ENCODE measurements around the gene ABCA9. TPM values are rescaled to one million over a fixed set of nuclear protein-coding genes. Genes with fewer than 3 reads are reported as not detected.
"Not testable (repeated sequence)": the region's sequence is repeated elsewhere in the genome, so short reads cannot be mapped to it uniquely, and the experiment has no call there.

ABCA9 gene
- total and polyA plus RNA-seq, 8 donors = 0.76 to 4.5 (median 2.4) TPM

DNA sequence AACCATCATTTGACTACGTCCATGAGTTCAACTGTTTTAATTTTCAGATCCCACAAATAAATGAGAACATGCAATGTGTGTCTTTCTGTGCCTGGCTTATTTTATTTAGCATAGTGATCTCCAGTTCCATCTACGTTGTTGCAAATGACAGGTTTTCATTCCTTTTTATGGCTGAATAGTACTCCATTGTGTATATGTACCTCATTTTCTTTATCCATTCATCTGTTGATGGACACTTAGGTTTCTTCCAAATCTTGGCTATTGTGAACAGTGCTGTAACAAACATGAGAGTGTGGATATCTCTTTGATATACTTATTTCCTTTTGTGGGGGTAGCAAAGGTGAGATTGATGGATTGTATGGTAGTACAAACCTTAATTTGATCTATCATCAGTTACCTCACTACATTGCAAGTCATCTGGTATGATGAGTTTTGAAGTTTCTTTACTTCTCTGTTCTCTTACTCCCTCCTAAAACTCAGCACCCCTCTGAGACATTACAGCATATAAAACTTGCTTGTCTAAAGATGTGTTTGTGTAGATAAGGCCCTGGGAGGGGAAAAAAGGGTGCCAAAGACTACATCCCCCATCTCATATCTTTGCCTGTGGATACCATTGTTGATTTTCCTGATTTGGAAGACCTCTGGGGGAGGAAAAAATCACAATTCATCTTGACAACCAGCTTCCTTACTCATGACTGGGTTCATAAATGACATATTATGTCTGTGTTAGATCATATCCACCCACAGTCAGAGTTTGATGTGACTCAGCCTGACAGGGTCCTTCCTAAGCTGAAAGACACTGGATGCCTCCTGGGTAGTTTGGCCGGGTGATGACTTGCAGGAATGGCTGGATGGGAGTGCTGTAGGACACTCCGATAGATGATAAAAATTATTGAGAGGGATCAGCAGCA is 47.6 kb downstream of the ABCA9 start:
- Histone ChIP-seq H3K4me1 (peaks cover 0 to 7% (median 0%) of the 10 kb centered on the region in 3 donors), H3K9me3 (no peaks in the 10 kb centered on the region), H3K27ac (no peak overlapping the region), H3K36me3 (no peaks in the 10 kb centered on the region), H3K4me3 (no peak overlapping the region), H3K27me3 (no peaks in the 10 kb centered on the region)
- no peak for FAIRE-seq
- TF ChIP-seq, protein P1, sequence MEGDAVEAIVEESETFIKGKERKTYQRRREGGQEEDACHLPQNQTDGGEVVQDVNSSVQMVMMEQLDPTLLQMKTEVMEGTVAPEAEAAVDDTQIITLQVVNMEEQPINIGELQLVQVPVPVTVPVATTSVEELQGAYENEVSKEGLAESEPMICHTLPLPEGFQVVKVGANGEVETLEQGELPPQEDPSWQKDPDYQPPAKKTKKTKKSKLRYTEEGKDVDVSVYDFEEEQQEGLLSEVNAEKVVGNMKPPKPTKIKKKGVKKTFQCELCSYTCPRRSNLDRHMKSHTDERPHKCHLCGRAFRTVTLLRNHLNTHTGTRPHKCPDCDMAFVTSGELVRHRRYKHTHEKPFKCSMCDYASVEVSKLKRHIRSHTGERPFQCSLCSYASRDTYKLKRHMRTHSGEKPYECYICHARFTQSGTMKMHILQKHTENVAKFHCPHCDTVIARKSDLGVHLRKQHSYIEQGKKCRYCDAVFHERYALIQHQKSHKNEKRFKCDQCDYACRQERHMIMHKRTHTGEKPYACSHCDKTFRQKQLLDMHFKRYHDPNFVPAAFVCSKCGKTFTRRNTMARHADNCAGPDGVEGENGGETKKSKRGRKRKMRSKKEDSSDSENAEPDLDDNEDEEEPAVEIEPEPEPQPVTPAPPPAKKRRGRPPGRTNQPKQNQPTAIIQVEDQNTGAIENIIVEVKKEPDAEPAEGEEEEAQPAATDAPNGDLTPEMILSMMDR (IDR thresholded peaks at IDR 0.05) = no peak
- intact Hi-C loops (cut with DNase I) = no loop called here
- 75 to 81% methylated on average over 4 of the region's 4 CpGs for WGBS, 2 donors
- ATAC-seq = no peak
- DNase-seq = no peak

DNA sequence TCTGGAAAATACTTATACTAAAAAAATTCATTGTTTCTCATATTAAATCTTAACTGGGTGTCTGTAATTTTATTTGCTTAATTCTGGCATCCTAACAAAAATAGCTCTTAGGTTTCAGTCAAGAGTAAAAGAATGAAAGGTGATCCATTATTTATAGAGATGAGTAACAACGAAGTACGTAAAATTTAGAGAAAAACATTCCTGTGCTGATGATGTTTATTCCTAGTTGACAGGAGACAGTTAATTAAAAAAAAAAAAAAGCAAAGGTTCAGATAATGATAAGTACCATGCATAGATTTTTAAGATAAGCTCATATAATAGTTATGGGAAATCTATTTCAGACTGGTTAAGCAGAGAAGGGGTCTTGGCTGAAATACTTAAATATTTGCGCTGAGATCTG is 50.8 kb downstream of the ABCA9 start:
- FAIRE-seq = no peak
- no peak for DNase-seq
- Histone ChIP-seq H3K4me1 (no peaks in the 10 kb centered on the region), H3K4me3 (no peak overlapping the region), H3K27ac (no peak overlapping the region), H3K36me3 (no peaks in the 10 kb centered on the region), H3K9me3 (no peaks in the 10 kb centered on the region), H3K27me3 (no peaks in the 10 kb centered on the region)
- no peak for ATAC-seq
- 90 to 93% methylated on average over 3 of the region's 3 CpGs for WGBS, 2 donors
- intact Hi-C loops (cut with DNase I) = no loop called here
- TF ChIP-seq, protein P1 (IDR thresholded peaks at IDR 0.05) = no peak

DNA sequence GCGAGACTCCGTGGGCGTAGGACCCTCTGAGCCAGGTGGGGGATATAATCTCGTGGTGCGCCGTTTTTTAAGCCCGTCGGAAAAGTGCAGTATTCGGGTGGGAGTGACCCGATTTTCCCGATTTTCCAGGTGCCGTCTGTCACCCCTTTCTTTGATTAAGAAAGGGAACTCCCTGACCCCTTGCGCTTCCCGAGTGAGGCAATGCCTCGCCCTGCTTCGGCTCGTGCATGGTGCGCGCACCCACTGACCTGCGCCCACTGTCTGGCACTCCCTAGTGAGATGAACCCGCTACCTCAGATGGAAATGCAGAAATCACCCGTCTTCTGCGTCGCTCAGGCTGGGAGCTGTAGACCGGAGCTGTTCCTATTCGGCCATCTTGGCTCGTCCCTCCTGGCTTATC is 56.0 kb downstream of the ABCA9 start:
- ATAC-seq, H3K27me3 ChIP-seq: not testable (repeated sequence)

DNA sequence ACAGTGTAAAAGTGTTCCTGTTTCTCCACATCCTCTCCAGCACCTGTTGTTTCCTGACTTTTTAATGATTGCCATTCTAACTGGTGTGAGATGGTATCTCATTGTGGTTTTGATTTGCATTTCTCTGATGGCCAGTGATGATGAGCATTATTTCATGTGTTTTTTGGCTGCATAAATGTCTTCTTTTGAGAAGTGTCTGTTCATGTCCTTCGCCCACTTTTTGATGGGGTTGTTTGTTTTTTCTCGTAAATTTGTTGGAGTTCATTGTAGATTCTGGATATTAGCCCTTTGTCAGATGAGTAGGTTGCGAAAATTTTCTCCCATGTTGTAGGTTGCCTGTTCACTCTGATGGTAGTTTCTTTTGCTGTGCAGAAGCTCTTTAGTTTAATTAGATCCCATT is 61.0 kb downstream of the ABCA9 start:
- DNase-seq; H3K4me3 ChIP-seq; H3K27me3 ChIP-seq; H3K36me3 ChIP-seq; H3K27ac ChIP-seq; intact Hi-C loops (cut with DNase I); ATAC-seq; H3K4me1 ChIP-seq; H3K9me3 ChIP-seq; FAIRE-seq: not testable (repeated sequence)
- WGBS, 2 donors = 85 to 86% methylated on average over 2 to 3 of the region's 3 CpGs

More for the DNA sequence above, 56.0 kb downstream of the ABCA9 start:
- 93% methylated on average over 20 to 23 of the region's 27 CpGs for whole genome bisulfite sequencing, 2 donors
- H3K27ac ChIP-seq; H3K4me1 ChIP-seq; DNase-seq; intact Hi-C loops (cut with DNase I); FAIRE-seq; H3K4me3 ChIP-seq; H3K36me3 ChIP-seq; H3K9me3 ChIP-seq: not testable (repeated sequence)

DNA sequence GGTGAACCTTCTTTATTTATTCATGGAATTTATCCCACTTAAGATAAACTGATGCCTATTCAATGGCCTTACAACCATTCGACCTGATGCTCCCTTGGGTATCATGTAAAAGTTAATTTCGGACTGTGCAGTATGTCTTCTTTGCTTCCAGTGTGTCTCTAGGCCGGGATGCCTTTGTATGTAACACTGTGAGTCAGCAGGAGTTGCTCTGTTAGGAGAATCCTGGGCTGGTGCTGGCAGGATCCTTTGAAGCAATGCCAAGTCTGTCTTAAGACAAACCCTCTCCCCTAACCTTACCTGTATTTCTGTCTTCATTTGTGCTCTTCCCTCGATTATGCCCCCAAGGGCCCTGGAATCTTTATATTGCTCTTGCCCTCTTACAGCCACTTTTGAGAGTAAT is 67.6 kb downstream of the ABCA9 start:
- DNase-seq = no peak
- TF ChIP-seq, protein P1 (IDR thresholded peaks at IDR 0.05) = no peak
- ATAC-seq = no peak
- Histone ChIP-seq H3K27me3 (no peaks in the 10 kb centered on the region), H3K9me3 (no peaks in the 10 kb centered on the region), H3K27ac (no peak overlapping the region), H3K4me1 (peaks cover 0 to 4% (median 0%) of the 10 kb centered on the region in 3 donors), H3K4me3 (no peak overlapping the region), H3K36me3 (no peaks in the 10 kb centered on the region)
- FAIRE-seq = no peak
- intact Hi-C loops (cut with DNase I) = no loop called here
- WGBS, 2 donors = 68 to 80% methylated on average over 4 of the region's 4 CpGs

DNA sequence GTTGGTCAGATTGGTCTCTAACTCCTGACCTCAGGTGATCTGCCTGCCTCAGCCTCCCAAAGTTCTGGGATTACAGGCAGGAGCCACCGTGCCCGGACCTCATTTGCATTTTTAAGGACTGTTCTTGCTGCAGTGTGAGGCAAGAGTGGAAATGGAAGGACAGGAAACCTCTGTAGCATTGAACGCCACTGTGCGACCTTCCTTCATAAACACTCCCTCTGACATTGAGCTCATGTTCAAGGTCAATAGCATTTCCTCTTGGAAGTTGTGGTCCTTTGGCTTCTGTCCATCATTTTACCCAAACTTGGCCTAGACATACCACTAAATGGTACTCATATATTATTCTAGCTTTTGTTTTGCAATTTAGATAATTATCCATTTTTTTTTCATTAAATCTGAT is 72.8 kb downstream of the ABCA9 start:
- FAIRE-seq = no peak
- ATAC-seq = no peak
- intact Hi-C loops (cut with DNase I) = no loop called here
- 87 to 92% methylated on average over 4 of the region's 4 CpGs for WGBS, 2 donors
- Histone ChIP-seq H3K4me3 (no peak overlapping the region), H3K36me3 (no peaks in the 10 kb centered on the region), H3K9me3 (no peaks in the 10 kb centered on the region), H3K4me1 (peaks cover 0 to 4% (median 0%) of the 10 kb centered on the region in 3 donors), H3K27me3 (no peaks in the 10 kb centered on the region), H3K27ac (no peak overlapping the region)
- DNase-seq = no peak
- TF ChIP-seq, protein P1 (IDR thresholded peaks at IDR 0.05) = no peak
